Measurements from ENCODE around the gene AKT2.

Gene AKT2

DNA sequence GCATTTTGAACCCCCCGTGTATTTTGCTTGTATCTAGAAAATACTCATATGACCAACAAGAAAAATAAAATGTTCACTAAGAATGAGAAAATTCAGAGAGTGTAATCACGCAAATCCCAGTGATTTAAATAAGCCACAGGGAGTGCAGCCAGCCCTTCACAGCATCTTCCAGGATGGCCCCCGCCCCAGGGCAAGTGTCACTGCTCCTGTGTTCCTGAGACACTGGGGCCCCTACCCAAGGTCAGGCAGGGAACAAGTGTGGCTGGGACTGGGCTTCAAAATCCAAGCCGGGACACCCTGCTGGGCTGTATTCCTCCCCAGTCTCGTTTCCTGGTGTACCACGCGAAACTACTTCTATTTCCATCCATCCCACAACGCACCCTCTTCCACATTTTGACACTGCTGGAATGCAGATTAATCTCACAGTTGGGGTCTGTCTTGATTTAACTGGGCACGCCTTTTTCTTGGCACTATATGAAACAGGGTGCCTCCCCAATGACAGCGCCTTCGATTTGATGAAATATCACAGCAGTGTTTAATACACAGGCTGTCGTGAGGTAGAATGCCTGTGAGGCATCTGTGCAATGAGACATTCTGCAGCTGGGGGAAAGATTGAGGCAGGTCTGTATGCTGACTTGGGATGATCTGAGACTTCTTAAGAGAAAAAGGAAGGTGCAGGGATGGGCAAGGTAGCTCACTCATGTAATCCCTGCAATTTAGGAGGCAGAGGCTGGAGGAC, 40.4 kb downstream of the AKT2 start:
- Mint-ChIP-seq H3K4me1 (ENCODE audit: low read depth) (peaks cover 4% of the 10 kb centered on the region), H3K27me3 (no peaks in the 10 kb centered on the region), H3K36me3 (ENCODE audit: low read depth) (peaks cover 63% of the 10 kb centered on the region), H3K4me3 (no peak overlapping the region), H3K27ac (no peak overlapping the region), H3K9me3 (no peaks in the 10 kb centered on the region)
- no peak for DNase-seq

DNA sequence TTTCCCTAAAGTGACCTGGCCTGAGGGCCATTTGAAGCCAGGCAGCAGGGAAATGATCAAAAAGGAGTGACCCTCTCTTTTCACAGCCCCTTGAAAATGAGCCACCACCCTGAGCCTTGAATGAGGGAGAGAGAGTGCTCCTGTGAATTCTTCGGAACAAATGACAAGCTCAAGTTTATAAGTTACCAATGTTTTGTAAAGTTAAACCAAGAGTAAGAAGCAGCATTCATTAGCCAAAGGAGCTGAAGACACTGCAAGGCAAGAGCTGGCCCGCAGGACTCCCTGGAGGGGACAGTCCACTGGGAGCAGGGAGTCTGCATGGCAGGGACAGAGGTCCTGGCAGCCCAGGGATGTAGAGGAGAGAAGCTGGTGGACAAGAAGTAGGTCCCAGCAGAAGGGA, 42.0 kb downstream of the AKT2 start:
- H3K36me3 Mint-ChIP-seq (ENCODE audit: low read depth) = peaks cover 70% of the 10 kb centered on the region

DNA sequence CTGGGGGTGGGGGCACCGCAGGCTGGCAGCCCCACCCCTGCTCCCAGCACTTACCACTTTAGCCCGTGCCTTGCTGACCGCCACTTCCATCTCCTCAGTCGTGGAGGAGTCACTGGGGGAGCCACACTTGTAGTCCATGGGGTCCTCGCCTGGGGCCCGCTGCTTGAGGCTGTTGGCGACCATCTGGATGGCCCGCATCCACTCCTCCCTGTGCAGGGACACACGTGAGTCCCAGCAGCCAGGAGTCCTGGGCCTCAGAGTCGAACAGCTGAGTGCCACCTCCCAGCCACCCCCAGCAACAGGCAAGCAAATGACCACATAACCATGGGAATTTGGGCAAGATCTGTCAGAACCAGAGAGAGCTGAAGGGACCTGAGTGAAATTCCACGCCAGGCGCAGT, 42.7 kb downstream of the AKT2 start:
- Mint-ChIP-seq H3K4me1 (ENCODE audit: low read depth) (peaks cover under 1% of the 10 kb centered on the region), H3K9me3 (no peaks in the 10 kb centered on the region), H3K27ac (no peak overlapping the region), H3K4me3 (no peak overlapping the region), H3K27me3 (no peaks in the 10 kb centered on the region), H3K36me3 (ENCODE audit: low read depth) (peaks cover 68% of the 10 kb centered on the region)
- DNase-seq = no peak

More for the DNA sequence above, 42.0 kb downstream of the AKT2 start:
- Mint-ChIP-seq H3K27ac (no peak overlapping the region), H3K9me3 (no peaks in the 10 kb centered on the region), H3K4me1 (ENCODE audit: low read depth) (peaks cover 2% of the 10 kb centered on the region), H3K27me3 (no peaks in the 10 kb centered on the region), H3K4me3 (no peak overlapping the region)
- DNase-seq = no peak

DNA sequence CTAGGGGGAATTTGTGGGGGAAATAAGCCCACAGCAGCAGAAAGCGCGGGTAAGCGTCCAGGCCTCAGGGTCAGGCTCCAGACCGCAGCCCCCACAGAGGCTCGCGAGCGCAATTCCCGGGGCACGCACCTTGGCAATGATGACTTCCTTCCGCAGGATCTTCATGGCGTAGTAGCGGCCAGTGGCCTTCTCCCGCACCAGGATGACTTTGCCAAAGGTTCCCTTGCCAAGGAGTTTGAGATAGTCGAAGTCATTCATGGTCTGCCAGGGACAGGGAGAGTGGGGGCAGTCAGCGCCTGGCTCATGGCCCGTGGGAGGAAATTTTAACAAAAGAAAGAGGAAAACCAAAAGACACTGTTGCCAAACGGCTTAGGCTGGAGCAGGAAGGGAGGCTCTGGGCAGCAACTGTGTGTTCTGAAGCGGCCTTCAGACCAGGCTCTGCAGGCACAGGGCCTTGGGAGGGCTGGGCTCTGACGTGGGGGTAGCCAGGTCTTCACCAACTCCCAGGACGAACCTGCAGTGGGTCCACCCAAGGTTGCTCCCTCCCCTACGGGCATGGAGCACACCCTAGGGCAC, 43.2 kb downstream of the AKT2 start:
- peaks cover 71% of the 10 kb centered on the region for H3K36me3 Mint-ChIP-seq (ENCODE audit: low read depth)
- H3K4me3 Mint-ChIP-seq = no peak overlapping the region
- H3K9me3 Mint-ChIP-seq = no peaks in the 10 kb centered on the region
- H3K4me1 Mint-ChIP-seq (ENCODE audit: low read depth) = no peaks in the 10 kb centered on the region
- no peak for DNase-seq
- no peaks in the 10 kb centered on the region for H3K27me3 Mint-ChIP-seq
- H3K27ac Mint-ChIP-seq = no peak overlapping the region

DNA sequence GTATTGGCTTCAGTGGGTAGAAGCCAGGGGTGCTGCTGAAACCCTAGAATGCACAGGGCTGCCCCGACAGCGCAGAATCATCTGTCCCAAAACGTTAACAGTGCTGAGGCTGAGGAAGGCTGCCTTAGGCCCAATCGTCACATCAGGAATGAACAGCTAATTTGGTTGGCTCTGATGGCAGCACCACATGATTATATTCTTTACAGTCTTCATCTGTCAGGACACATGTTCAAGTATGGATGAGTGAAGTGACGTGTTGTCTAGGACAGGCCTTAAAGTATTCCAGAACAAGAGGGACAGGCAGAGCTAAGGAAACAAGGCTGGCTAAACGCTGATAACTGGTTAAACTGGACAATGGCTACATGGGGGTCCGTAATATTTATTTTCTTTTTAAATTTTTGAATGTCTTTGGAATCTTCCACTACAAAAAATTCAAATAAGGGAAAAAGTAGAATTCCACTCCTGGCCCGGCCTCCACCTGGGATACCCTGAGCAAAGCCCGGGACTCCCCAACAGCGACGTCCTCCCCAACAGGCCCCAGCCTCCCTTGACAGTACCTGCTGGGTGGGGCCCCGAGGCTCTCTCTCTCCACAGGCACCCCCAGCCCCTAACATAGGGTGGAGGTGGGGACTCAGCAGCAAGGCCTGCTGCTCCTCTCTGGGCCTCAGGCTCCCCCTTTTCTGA, 43.9 kb downstream of the AKT2 start:
- no peaks in the 10 kb centered on the region for H3K27me3 Mint-ChIP-seq
- no peak overlapping the region for H3K27ac Mint-ChIP-seq
- peaks cover 75% of the 10 kb centered on the region for H3K36me3 Mint-ChIP-seq (ENCODE audit: low read depth)
- DNase-seq = no peak
- H3K4me1 Mint-ChIP-seq (ENCODE audit: low read depth) = no peaks in the 10 kb centered on the region
- H3K9me3 Mint-ChIP-seq = no peaks in the 10 kb centered on the region
- no peak overlapping the region for H3K4me3 Mint-ChIP-seq

DNA sequence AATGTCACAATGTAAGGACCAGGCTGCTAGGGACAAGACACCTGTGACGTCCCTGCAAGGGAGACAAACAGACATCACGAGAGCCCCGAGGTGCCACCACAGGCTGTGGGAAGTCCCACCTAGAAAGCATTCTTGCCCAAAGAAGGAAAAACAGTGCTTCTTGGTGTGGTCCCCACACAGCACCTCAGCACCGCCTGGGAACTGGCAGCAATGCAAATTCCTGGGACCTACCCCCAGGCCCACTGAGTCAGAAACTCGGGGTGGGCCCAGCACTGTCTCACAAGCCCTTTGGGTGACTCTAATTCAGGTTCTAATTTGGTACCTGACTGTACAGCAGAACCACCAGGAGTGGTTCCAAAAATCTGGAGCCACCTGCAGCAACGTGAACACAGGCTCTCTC, 44.8 kb downstream of the AKT2 start:
- H3K4me1 Mint-ChIP-seq (ENCODE audit: low read depth) = no peaks in the 10 kb centered on the region
- no peak overlapping the region for H3K27ac Mint-ChIP-seq
- no peak for DNase-seq
- H3K9me3 Mint-ChIP-seq = no peaks in the 10 kb centered on the region
- H3K27me3 Mint-ChIP-seq = no peaks in the 10 kb centered on the region
- H3K4me3 Mint-ChIP-seq = no peak overlapping the region
- H3K36me3 Mint-ChIP-seq (ENCODE audit: low read depth) = peaks cover 83% of the 10 kb centered on the region

DNA sequence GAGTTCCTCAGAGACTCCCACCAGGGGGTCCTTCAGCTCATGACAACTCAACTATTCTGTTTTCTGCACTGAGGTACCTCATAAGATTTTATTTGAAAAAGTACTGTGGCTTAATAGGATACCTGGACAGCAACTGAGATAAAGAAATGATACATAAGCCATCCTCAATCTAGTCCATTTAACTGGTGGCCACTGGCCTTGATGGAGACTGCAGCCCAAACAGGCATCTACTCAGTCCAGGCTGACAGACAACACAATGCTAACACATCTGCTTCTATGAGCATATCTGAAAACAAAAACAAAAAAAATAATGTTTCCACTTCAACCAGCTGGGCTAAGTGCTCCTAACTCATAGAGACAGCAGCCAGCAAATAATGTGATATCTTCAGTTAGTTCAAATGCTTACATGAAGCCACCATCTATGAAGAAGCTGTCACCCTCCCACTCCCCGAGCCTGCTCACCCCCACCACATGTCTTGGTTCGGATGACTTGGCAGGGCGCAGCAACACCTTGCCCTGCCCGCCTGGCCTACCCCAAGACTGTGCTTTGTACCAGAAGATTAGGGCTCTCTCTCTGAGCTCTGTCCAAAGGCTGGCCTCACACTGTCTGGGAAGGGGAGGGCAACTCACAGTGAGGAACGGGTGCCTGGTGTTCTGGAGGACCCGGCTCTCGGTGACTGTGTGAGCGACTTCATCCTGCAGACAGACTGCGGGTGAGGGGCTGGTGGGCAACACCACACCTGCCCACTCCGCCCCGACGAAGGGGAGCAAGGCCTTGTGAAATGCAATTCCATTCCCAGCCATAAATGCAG, 45.5 kb downstream of the AKT2 start:
- H3K4me3 Mint-ChIP-seq = no peak overlapping the region
- H3K9me3 Mint-ChIP-seq = no peaks in the 10 kb centered on the region
- H3K36me3 Mint-ChIP-seq (ENCODE audit: low read depth) = peaks cover 85% of the 10 kb centered on the region
- H3K4me1 Mint-ChIP-seq (ENCODE audit: low read depth) = no peaks in the 10 kb centered on the region
- peak overlapping the region; percentile 61 for H3K27ac Mint-ChIP-seq
- no peak for DNase-seq
- no peaks in the 10 kb centered on the region for H3K27me3 Mint-ChIP-seq

DNA sequence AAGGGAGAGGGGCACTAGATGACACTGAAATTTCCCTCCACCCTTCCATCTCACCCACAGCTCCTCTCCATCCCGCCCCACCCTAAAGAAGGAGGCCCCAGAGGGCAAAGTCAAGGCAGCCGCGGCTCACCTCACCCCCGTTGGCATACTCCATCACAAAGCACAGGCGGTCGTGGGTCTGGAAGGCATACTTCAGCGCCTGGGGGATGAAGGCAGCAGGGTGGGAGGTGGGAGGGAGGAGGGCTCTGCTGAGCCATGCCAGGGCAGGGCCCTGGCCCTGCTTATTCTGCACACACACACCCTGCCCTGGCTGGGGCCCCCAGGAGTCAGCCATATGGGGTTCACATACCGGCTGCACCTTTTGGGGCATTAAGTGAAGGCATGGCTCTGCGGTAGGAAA, 46.4 kb downstream of the AKT2 start:
- Mint-ChIP-seq H3K27me3 (no peaks in the 10 kb centered on the region), H3K9me3 (no peaks in the 10 kb centered on the region), H3K4me1 (ENCODE audit: low read depth) (no peaks in the 10 kb centered on the region), H3K36me3 (ENCODE audit: low read depth) (peaks cover 88% of the 10 kb centered on the region), H3K27ac (no peak overlapping the region), H3K4me3 (no peak overlapping the region)
- DNase-seq = no peak

DNA sequence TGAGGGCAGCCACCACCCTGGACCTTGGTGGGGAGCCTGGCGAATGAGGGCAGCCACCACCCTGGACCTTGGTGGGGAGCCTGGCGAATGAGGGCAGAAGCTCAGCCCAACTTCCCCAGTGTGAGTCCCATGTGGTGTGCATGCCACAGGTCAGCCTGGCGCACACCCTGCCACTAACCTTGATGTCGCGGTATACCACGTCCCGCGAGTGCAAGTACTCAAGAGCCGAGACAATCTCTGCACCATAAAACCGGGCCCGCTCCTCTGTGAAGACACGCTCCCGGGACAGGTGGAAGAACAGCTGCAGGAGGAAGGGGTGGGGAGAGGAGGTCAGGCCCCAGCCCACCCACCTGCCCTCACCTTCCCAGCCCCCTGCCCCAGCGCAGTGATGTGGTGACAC, 47.4 kb downstream of the AKT2 start:
- Mint-ChIP-seq H3K4me3 (no peak overlapping the region), H3K27me3 (no peaks in the 10 kb centered on the region), H3K36me3 (ENCODE audit: low read depth) (peaks cover 92% of the 10 kb centered on the region), H3K9me3 (no peaks in the 10 kb centered on the region), H3K4me1 (ENCODE audit: low read depth) (no peaks in the 10 kb centered on the region), H3K27ac (no peak overlapping the region)
- no peak for DNase-seq

DNA sequence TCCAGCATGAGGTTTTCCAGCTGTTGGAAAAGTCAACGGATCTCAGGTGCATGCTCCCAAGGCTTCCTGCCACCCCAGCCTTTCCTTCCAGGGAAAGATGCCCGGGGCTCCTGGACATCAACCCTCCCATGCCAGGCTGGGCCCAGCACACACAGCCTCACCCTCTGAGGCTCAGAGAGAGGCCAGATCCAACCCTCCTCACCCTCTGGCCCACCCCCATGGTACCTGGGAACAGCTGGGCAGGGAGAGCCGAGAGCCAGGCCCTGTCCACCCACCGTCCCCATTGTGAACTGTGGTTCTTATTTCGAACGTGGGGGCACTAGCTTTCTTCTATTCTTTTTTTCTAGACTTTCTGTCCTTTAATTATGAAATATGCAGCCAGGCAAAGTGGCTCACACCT, 48.8 kb downstream of the AKT2 start:
- H3K9me3 Mint-ChIP-seq = no peaks in the 10 kb centered on the region
- H3K4me1 Mint-ChIP-seq (ENCODE audit: low read depth) = peaks cover 1% of the 10 kb centered on the region
- H3K4me3 Mint-ChIP-seq = no peak overlapping the region
- no peak for DNase-seq
- no peaks in the 10 kb centered on the region for H3K27me3 Mint-ChIP-seq
- no peak overlapping the region for H3K27ac Mint-ChIP-seq
- H3K36me3 Mint-ChIP-seq (ENCODE audit: low read depth) = peaks cover 82% of the 10 kb centered on the region

DNA sequence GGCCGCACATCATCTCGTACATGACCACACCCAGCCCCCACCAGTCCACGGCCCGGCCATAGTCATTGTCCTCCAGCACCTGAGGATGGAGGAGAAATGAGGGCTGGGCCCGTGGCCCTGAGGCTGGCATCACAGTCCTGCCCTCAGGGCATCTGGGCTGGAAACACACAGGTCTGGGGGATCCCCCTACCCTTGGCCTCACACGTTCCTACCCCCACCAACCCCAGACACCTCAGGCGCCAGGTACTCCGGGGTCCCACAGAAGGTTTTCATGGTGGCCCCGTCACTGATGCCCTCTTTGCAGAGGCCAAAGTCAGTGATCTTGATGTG, 49.2 kb downstream of the AKT2 start:
- H3K27me3 Mint-ChIP-seq = no peaks in the 10 kb centered on the region

DNA sequence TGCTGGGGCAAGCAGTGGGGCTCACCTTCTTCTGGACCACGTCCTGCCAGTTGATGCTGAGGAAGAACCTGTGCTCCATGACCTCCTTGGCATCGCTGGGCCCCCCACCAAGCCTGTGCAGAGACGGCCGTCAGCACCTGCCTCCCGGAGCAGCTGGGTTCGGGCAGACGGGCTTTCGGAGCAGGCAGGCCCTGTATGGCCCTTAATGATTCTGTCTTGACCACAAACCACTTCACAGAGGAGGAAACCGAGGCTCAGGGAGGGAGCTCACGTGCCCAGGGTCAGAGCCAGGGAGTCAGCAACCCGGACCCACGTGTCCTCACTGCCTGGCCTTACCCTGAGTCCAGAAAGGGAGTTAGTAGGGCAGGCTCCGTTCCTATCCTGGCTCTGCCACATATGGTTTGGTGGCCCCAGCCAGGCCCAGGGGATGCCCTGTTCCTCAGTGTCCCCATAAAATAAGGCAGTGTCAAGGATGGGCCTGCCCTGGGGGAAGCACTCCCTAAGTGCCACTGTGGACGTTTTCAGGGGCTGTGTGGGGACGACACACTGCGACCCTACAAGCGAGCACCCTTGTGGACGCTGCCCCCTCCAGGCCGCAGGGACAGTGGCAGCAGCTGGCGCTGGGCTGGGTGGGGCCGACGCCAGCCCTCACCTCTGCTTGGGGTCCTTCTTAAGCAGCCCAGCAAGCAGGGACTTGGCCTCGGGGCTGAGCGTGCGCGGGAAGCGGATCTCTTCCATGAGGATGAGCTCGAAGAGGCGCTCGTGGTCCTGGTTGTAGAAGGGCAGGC, 49.7 kb downstream of the AKT2 start:
- Mint-ChIP-seq H3K4me1 (ENCODE audit: low read depth) (peaks cover 8% of the 10 kb centered on the region), H3K27me3 (no peaks in the 10 kb centered on the region), H3K4me3 (no peak overlapping the region), H3K27ac (no peak overlapping the region), H3K9me3 (no peaks in the 10 kb centered on the region), H3K36me3 (ENCODE audit: low read depth) (peaks cover 74% of the 10 kb centered on the region)
- no peak for DNase-seq

More for the DNA sequence above, 49.2 kb downstream of the AKT2 start:
- Mint-ChIP-seq H3K27ac (no peak overlapping the region), H3K4me1 (ENCODE audit: low read depth) (peaks cover 5% of the 10 kb centered on the region), H3K4me3 (no peak overlapping the region), H3K9me3 (no peaks in the 10 kb centered on the region), H3K36me3 (ENCODE audit: low read depth) (peaks cover 78% of the 10 kb centered on the region)
- no peak for DNase-seq

DNA sequence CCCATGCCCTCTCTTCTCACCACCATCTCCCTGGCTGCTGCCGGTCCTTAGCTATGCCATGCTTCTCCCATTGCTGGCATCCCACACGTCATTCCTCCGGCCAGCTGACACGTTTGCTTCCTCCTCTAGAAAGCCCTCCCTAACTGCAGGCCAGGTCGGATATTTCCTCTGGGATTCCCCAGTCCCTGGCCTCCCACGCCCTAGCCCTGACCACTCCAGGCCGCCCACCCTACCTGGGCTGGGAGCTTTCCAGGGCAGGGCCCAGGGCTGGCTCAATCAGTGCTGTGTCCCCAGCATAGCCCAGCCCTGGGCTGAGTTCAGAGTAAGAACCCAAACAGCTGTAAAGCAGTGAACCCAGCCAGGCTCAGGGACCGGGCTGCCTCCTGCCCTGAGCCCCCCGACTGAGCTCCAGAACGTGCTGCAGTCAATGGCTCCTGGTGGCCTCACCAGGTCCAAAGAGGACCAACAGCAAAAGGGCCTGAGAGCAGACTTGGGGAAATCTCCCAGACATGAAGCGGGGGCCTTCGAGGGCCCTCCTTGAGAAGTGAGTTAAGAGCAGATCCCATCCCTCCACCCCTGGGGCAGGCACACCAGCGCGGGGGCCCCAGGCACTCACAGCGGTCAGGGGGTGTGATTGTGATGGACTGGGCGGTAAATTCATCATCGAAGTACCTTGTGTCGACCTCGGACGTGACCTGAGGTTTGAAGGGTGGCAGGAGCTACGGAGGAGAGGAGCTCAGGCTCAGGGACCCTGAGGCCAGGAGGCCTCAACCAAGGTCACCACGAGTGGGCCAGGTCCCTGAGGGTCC, 50.5 kb downstream of the AKT2 start:
- no peaks in the 10 kb centered on the region for H3K9me3 Mint-ChIP-seq
- no peak overlapping the region for H3K27ac Mint-ChIP-seq
- no peaks in the 10 kb centered on the region for H3K27me3 Mint-ChIP-seq
- H3K4me1 Mint-ChIP-seq (ENCODE audit: low read depth) = peaks cover 16% of the 10 kb centered on the region
- peaks cover 68% of the 10 kb centered on the region for H3K36me3 Mint-ChIP-seq (ENCODE audit: low read depth)
- no peak for DNase-seq
- no peak overlapping the region for H3K4me3 Mint-ChIP-seq
